Measurements from ENCODE around the gene FGF12.

GRCh38 chr3:192365571-192365970 is 361.8 kb downstream of the FGF12 start:
- TF ChIP-seq EZH2 (IDR thresholded peaks at IDR 0.05; ENCODE audit: borderline replicate concordance, insufficient read depth, low read depth, low read length, poor library complexity, severe bottlenecking) (no peak), CTCF (IDR thresholded peaks at IDR 0.05) (no peak)
